K562 (cell line): ENCODE results near the gene LRCOL1. TPM values are rescaled to one million over a fixed set of nuclear protein-coding genes. Genes with fewer than 3 reads are reported as not detected.

Experiments used
- ATAC-seq: fragments of 200-7000 bp; cut with Tn5 transposase; 3 replicates; pipeline ENCODE4 v1.9.1; 2020; ENCODE audit warnings: moderate library complexity
- BruUV-seq: library from RNA; stranded (reverse); fragments of 400-500 nt; replicated peaks from 2 replicates; lab custom pipeline; 2021; lab: Mats Ljungman, UMichigan
- CTCF ChIA-PET: fragments of 300-600 bp; formaldehyde crosslinking; extraction: SDS; loops from one replicate; lab custom pipeline; 2021; ENCODE audit warnings: low intra/inter-chr PET ratio; lab: Yijun Ruan, JAX
- POLR2A ChIA-PET: fragments of 300-600, 350-650 bp; sonication (Branson Sonifier 250); formaldehyde crosslinking; extraction: SDS; loops from one replicate; lab custom pipeline; 2021; ENCODE audit warnings: antibody characterized with exemption, inconsistent platforms; lab: Yijun Ruan, JAX
- DNase-seq, 4 experiments: peaks; one replicate each; pipeline versions ENCODE4 v3.0.0 to v3.0.0-alpha.2; 2011 to 2018; ENCODE audit warnings: low spot score in 3 of 4, mixed read lengths in 3 of 4; ENCODE audit errors: extremely low read depth in 1 of 4
- FAIRE-seq: peaks from 2 replicates; lab custom pipeline; 2011; peaks lifted over from hg19 to GRCh38; lab: Jason Lieb, UNC
- H2AFZ ChIP-seq: 2 replicates; pipeline ENCODE4 v1.6.0; 2011; ENCODE audit warnings: low read depth, low read length, control low read depth, inconsistent platforms
- H3K27ac ChIP-seq: fragments of 200-600 bp; 3 replicates; pipeline ENCODE4 v1.8.0; 2011; ENCODE audit warnings: low read depth, mild to moderate bottlenecking, control low read depth, inconsistent platforms, low read length, moderate library complexity, mixed read lengths; ENCODE audit errors: extremely low read depth
- H3K27me3 ChIP-seq, 2 experiments: fragments of 300-600 bp in 1 of 2; 2 replicates in 1 of 2; 3 replicates in 1 of 2; pipeline versions ENCODE4 v1.6.0 to v1.8.0; 2011; ENCODE audit warnings: inconsistent platforms in 2 of 2, low read length in 2 of 2, mild to moderate bottlenecking in 1 of 2, mixed read lengths in 1 of 2, moderate library complexity in 1 of 2; ENCODE audit not compliant: control insufficient read depth in 2 of 2, insufficient read depth in 2 of 2
- H3K36me3 ChIP-seq: fragments of 300-600 bp; 3 replicates; pipeline ENCODE4 v1.8.0; 2011; ENCODE audit warnings: mild to moderate bottlenecking, low read length, inconsistent platforms; ENCODE audit not compliant: control insufficient read depth, insufficient read depth
- H3K4me1 ChIP-seq, 2 experiments: fragments of 200-600 bp in 1 of 2; replicated peaks in 1 of 2; 2 replicates in 1 of 2; 3 replicates in 1 of 2; pipeline versions ENCODE4 v1.5.1 to v1.8.0; 2011; ENCODE audit warnings: inconsistent platforms in 2 of 2, low read length in 2 of 2, mild to moderate bottlenecking in 1 of 2, mixed read lengths in 1 of 2, moderate library complexity in 1 of 2; ENCODE audit not compliant: control insufficient read depth in 2 of 2, insufficient read depth in 2 of 2
- H3K4me2 ChIP-seq: 2 replicates; pipeline ENCODE4 v1.6.1; 2011; ENCODE audit warnings: low read length, control low read depth, inconsistent platforms, mixed read lengths; ENCODE audit not compliant: insufficient read depth
- H3K4me3 ChIP-seq: fragments of 200-600 bp; sonication (generic), shearing (Covaris generic); 2 replicates; pipeline ENCODE4 v1.5.1; 2016; ENCODE audit warnings: control low read depth, inconsistent platforms
- H3K79me2 ChIP-seq: fragments of 200-600 bp; 3 replicates; pipeline ENCODE4 v1.8.0; 2011; ENCODE audit warnings: low read length, inconsistent platforms; ENCODE audit not compliant: control insufficient read depth, insufficient read depth
- H3K9ac ChIP-seq, 2 experiments: 2 replicates each; pipeline versions ENCODE4 v1.6.0 to v1.6.1; 2011; ENCODE audit warnings: low read depth in 2 of 2, low read length in 2 of 2, control low read depth in 1 of 2, inconsistent platforms in 1 of 2, mild to moderate bottlenecking in 1 of 2, mixed read lengths in 1 of 2; ENCODE audit not compliant: insufficient read depth in 1 of 2
- H3K9me1 ChIP-seq: one replicate; pipeline ENCODE4 v1.6.0; 2011; ENCODE audit warnings: inconsistent platforms, mild to moderate bottlenecking, low read length, moderate library complexity; ENCODE audit not compliant: control insufficient read depth, insufficient read depth
- H3K9me3 ChIP-seq: replicated peaks from 2 replicates; pipeline ENCODE4 v1.5.1; 2011; ENCODE audit warnings: low read depth, low read length, inconsistent platforms; ENCODE audit not compliant: control insufficient read depth, insufficient read depth
- H4K20me1 ChIP-seq: replicated peaks from 2 replicates; pipeline ENCODE4 v1.6.1; 2011; ENCODE audit warnings: low read length, inconsistent platforms, mixed read lengths; ENCODE audit not compliant: control insufficient read depth, insufficient read depth
- HMG20A ChIP-seq: fragments of 450-650 bp; formaldehyde crosslinking; conservative IDR thresholded peaks from 2 replicates; pipeline ENCODE4 v1.4.0; 2020; ENCODE audit warnings: mild to moderate bottlenecking, mixed read lengths
- POLR2A ChIP-seq: fragments of 450-650 bp; conservative IDR thresholded peaks from 2 replicates; pipeline ENCODE4 v1.6.1; 2016
- POLR2AphosphoS5 ChIP-seq: IDR thresholded peaks from 2 replicates; pipeline ENCODE4 v1.6.1; 2011; ENCODE audit warnings: mild to moderate bottlenecking, low read depth, low read length, moderate library complexity; ENCODE audit not compliant: control insufficient read depth, insufficient read depth
- POLR2G ChIP-seq: fragments of 200-400 bp; formaldehyde crosslinking; IDR thresholded peaks from 2 replicates; pipeline ENCODE4 v1.6.1; 2017; ENCODE audit warnings: low read depth, mild to moderate bottlenecking, antibody characterized with exemption, low read length, moderate library complexity
- RBM22 ChIP-seq: fragments of 200-400 bp; formaldehyde crosslinking; IDR thresholded peaks from 2 replicates; pipeline ENCODE4 v1.6.1; 2018; ENCODE audit warnings: low read length, low read depth; ENCODE audit not compliant: poor library complexity, severe bottlenecking
- STAT5B ChIP-seq: fragments of 250-450 bp; sonication (Bioruptor Pico); IDR thresholded peaks from 2 replicates; pipeline ENCODE4 v1.8.0; 2021; ENCODE audit warnings: mild to moderate bottlenecking, inconsistent platforms
- TEAD4 ChIP-seq, 2 experiments: sonication (generic) in 1 of 2; formaldehyde crosslinking in 1 of 2; IDR thresholded peaks; 2 replicates each; pipeline versions ENCODE4 v1.6.1 to v1.8.0; 2012 to 2022; ENCODE audit warnings: borderline replicate concordance in 1 of 2, inconsistent platforms in 1 of 2, low read length in 1 of 2, mild to moderate bottlenecking in 1 of 2, missing genetic modification reagents in 1 of 2
- WGBS: fragments of 100-300 bp; shearing (Covaris generic); methylation state at CpG from one replicate; pipeline ENCODE4 v1.1.6; 2016; ENCODE audit warnings: low coverage, mixed read lengths; ENCODE audit not compliant: insufficient coverage; ENCODE audit errors: missing lambda C conversion rate; 5-methylcytosine and 5-hydroxymethylcytosine counted together
- in situ Hi-C: fragments of 300-500 bp; cut with MboI; formaldehyde crosslinking; loops from 4 replicates; pipeline ENCODE4 v1.15.0; 2018; ENCODE audit warnings: inconsistent platforms, mixed read lengths
- intact Hi-C: fragments of 100-400 bp; cut with micrococcal nuclease; formaldehyde crosslinking; loops from 2 replicates; pipeline ENCODE4 v1.14.2; 2022
- polyA plus RNA-seq, 8 experiments: library from polyadenylated mRNA; depleted of rRNA in 4 of 8; stranded (reverse) in 5 of 8; unstranded in 3 of 8; fragments of >200 nt; fragmentation: Nextera tagmentation in 2 of 8; fragmentation: Illumina TruSeq in 1 of 8; extraction: Ambion mirVana in 2 of 8; extraction: Trizol in 1 of 8; gene quantifications; 2 replicates each; pipeline versions ENCODE4 v1.2.1 to v1.2.3, GENCODE V29; 2011 to 2014; ENCODE audit warnings: inconsistent platforms in 1 of 8, missing spikeins in 1 of 8
- total RNA-seq, 7 experiments: library from RNA; depleted of rRNA in 6 of 7; stranded (reverse); fragments of >200 nt in 6 of 7; fragmentation: Illumina TruSeq in 2 of 7; extraction: Trizol in 2 of 7; gene quantifications; 2 replicates each; pipeline versions ENCODE4 v1.2.1 to v1.2.3, GENCODE V29; 2011 to 2021; ENCODE audit warnings: low replicate concordance in 1 of 7

Gene LRCOL1
- total and polyA plus RNA-seq, 9 of the 15 experiments (the other 6 are each of a cell fraction or from before 2014, with no cell fraction given), result not detected

DNA sequence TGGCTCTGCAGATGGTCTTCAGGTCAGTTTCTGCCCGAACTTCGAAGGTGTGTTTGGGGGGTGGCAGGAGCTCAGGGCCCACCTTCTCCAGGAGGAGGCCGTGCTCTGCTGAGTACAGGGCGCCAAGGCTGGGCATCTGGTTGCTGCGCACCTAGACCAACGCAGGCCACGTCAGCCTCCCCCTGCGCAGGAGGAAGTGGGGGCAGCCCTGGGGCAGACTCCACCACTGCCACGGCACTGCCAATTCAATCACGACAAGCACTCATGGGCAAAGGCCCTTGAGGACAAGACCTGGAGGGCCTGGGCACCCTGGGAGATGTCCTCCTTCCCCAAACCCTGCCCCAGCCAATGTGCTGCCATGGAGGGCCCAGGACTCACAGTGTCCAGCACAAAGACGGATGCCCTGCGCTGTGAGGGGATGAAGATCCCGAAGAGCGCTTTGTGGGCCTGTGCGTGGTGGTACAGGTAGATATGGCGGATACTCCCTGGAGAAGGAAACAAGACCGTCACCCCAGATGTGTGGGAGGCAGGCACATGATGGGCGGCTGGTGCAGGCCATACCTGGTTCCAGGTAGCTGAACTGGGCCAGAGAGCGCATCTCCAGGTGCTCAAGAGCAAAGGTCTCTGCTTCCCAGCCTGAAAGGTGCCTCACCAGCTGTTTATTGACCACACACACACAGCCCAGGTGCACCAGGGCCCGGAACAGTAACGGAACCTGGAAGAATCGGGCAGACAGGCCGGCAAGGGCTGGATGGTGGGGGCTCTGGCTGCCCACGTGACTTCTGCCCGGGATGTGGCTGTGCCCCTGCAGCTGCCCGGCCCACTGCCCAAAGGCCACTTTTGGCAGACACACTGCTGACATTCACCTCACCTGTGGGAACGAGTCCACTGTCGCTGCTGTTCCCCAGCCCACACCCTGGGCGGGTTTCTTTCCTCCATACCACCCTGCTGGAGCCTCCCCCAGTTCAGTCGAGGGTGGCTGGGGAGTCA lies 32.8 kb upstream of the LRCOL1 start:
- BruUV-seq, result no TSS peak
- peaks cover 90% of the 10 kb centered on the region for H3K36me3 ChIP-seq
- no peak overlapping the region for H3K4me3 ChIP-seq
- H3K4me1 ChIP-seq, result peaks cover 0 to 6% of the 10 kb centered on the region in 2 experiments; a peak in 2 of 5 replicates
- intact Hi-C loops (no loop called here), in situ Hi-C loops (no loop called here)
- H3K79me2 ChIP-seq, result no peaks in the 10 kb centered on the region; the same call in 2 of the 3 replicates
- H3K27me3 ChIP-seq, result no peaks in the 10 kb centered on the region
- ChIA-PET CTCF (no interaction called here), POLR2A (no interaction called here)
- DNase-seq (no peak), FAIRE-seq (no peak), ATAC-seq (no peak)
- 96% methylated on average over 26 of the region's 30 CpGs for WGBS
- H4K20me1 ChIP-seq, result peaks cover 13% of the 10 kb centered on the region; the same call in 1 of the 2 replicates
- H3K9me1 ChIP-seq, result peaks cover 4% of the 10 kb centered on the region
- TF ChIP-seq TEAD4 (IDR thresholded peaks at IDR 0.05; ENCODE audit: low read length) (no peak), TEAD4 (CRISPR knock-in tag; IDR thresholded peaks at IDR 0.05; ENCODE audit: borderline replicate concordance) (no peak), STAT5B (CRISPR knock-in tag) (no peak), POLR2AphosphoS5 (peak; percentile 42; the same call in 1 of the 2 replicates), HMG20A (CRISPR knock-in tag) (no peak), POLR2G (peak; percentile 62), POLR2A (peak; percentile 30; the same call in 1 of the 2 replicates), RBM22 (peak; percentile 33)
- no peak overlapping the region for H3K27ac ChIP-seq
- no peak overlapping the region for H2AFZ ChIP-seq
- no peak overlapping the region for H3K9ac ChIP-seq
- no peaks in the 10 kb centered on the region for H3K9me3 ChIP-seq
- H3K4me2 ChIP-seq, result no peak overlapping the region
